HFF-Myc (cell line): ENCODE data around the gene UNC13A.

Experiments used
- DNase-seq: peaks from one replicate; pipeline ENCODE4 v3.0.0-alpha.2; 2011; ENCODE audit warnings: low read depth; ENCODE audit errors: extremely low read depth
- H3K4me3 ChIP-seq: replicated peaks from 2 replicates; pipeline ENCODE4 v1.5.1; 2011; ENCODE audit warnings: low read depth, mild to moderate bottlenecking, control low read depth, low read length
- CTCF ChIP-seq: IDR thresholded peaks from 2 replicates; pipeline ENCODE4 v1.5.1; 2012; ENCODE audit warnings: mild to moderate bottlenecking, low read depth, low read length, control low read depth; ENCODE audit errors: missing control alignments

UNC13A gene

GRCh38 chr19:17676295-17676694, 11.9 kb downstream of the UNC13A start:
- TF ChIP-seq CTCF: no peak
- DNase-seq: no peak
- no peak overlapping the region for H3K4me3 ChIP-seq

GRCh38 chr19:17673937-17674799, 14.0 kb downstream of the UNC13A start:
- no peak overlapping the region for H3K4me3 ChIP-seq
- no peak for TF ChIP-seq CTCF
- no peak for DNase-seq

DNA sequence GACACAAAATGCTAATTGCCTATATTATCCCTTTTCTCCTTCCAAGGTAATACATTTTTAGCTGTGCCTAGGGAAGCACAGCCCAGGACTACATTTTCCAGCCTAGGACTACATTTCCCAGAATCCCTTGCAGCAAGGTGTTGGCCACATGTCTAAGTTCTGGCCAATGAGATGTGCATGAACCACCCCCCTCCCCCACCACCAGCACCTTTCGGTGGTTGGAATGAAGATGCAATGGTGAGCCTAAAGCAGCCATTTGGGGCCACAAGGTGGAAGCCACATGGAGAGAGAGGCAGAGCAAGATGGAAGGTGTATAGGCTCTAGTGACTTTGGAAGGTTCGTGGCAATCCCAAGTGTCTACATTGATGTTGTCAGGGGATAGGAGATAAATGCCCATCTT, 16.2 kb downstream of the UNC13A start:
- DNase-seq: no peak
- TF ChIP-seq CTCF: no peak
- no peak overlapping the region for H3K4me3 ChIP-seq

DNA sequence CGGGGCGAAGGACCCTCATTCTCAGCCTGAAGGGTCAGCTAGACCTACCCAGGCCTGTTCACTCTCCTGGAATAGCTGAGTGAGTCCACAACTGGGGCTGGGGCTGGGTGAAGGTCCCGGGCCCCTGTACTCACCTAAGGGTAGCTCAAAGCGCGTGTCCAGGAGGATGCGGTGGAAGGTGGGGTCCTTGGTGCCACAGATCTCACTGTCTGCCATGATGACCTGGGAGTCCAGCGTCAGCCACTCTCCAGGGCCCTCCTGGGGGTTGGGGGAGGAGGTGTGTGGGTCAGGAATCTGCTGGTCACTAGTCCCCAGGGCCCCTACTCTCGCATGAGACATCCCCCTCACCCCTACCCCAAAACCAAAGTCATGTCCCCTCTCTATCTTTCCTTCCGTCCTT, 18.7 kb downstream of the UNC13A start:
- TF ChIP-seq CTCF: no peak
- no peak overlapping the region for H3K4me3 ChIP-seq
- no peak for DNase-seq

- TF ChIP-seq CTCF: no peak
- no peak overlapping the region for H3K4me3 ChIP-seq
- DNase-seq: no peak
These were observed 23.1 kb downstream of the UNC13A start for GRCh38 chr19:17665058-17665457.

DNA sequence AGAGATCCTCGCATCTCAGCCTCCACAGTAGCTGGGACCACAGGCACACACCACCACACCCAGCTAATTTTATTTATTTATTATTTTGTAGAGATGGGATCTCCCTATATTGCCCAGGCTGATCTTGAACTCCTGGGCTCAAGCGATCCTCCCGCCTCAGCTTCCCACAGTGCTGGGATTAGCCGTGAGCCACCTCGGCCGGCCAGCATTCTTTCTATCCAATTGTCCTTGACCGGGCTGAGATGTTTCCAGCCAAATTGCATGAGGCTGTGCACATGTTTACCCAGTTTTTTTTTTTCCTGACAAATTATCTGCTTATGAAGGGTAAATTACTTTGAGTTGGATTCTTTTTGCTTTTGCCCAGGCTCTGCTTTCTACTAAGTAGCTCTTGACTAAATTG, 28.2 kb downstream of the UNC13A start:
- no peak for DNase-seq
- no peak overlapping the region for H3K4me3 ChIP-seq
- TF ChIP-seq CTCF: no peak

GRCh38 chr19:17658666-17659065, 29.5 kb downstream of the UNC13A start:
- H3K4me3 ChIP-seq: no peak overlapping the region
- TF ChIP-seq CTCF: no peak
- DNase-seq: no peak
